Vagina (tissue), 2 donors: ENCODE data around the gene GALNT12. TPM values are rescaled to one million over a fixed set of nuclear protein-coding genes. Genes with fewer than 3 reads are reported as not detected.

Source experiments
- DNase-seq, 2 donors: peaks; one replicate each; pipeline ENCODE4 v3.0.0-alpha.2; 2017; ENCODE audit errors: extremely low spot score in 2 of 2
- H3K27ac ChIP-seq: fragments of 200-600 bp; sonication (generic); one replicate; pipeline ENCODE4 v1.5.1; 2019
- H3K27me3 ChIP-seq: fragments of 200-600 bp; sonication (generic); one replicate; pipeline ENCODE4 v1.5.1; 2019
- H3K36me3 ChIP-seq, 2 donors: fragments of 200-600 bp; sonication (generic); one replicate each; pipeline ENCODE4 v1.5.1; 2017 to 2019
- H3K4me1 ChIP-seq: fragments of 200-600 bp; sonication (generic); one replicate; pipeline ENCODE4 v1.5.1; 2019
- H3K4me3 ChIP-seq, 2 donors: fragments of 200-600 bp; sonication (generic); 1 replicate in 1 of 2; 2 replicates in 1 of 2; pipeline ENCODE4 v1.5.1; 2016 to 2019
- H3K9me3 ChIP-seq: fragments of 200-600 bp; sonication (generic); one replicate; pipeline ENCODE4 v1.5.1; 2019
- CTCF ChIP-seq, 3 experiments: fragments of 450-650 bp in 2 of 3; fragments of 200-600 bp in 1 of 3; sonication (generic) in 1 of 3; IDR thresholded peaks; one replicate each; pipeline ENCODE4 v1.5.1; 2017 to 2019; ENCODE audit warnings: antibody characterized with exemption in 3 of 3, mild to moderate bottlenecking in 2 of 3, moderate library complexity in 2 of 3
- POLR2A ChIP-seq, 2 donors: fragments of 450-650 bp; IDR thresholded peaks; one replicate each; pipeline ENCODE4 v1.6.1; 2017; ENCODE audit warnings: antibody characterized with exemption in 2 of 2, mild to moderate bottlenecking in 2 of 2, moderate library complexity in 2 of 2
- POLR2AphosphoS5 ChIP-seq, 2 donors: sonication (generic); formaldehyde crosslinking; IDR thresholded peaks; one replicate each; pipeline ENCODE4 v1.9.0; 2017; ENCODE audit warnings: antibody characterized with exemption in 2 of 2, mild to moderate bottlenecking in 2 of 2, low read depth in 1 of 2; ENCODE audit not compliant: insufficient read depth in 1 of 2
- intact Hi-C: fragments of 100-400 bp; cut with DNase I; formaldehyde crosslinking; loops from one replicate; pipeline ENCODE4 v1.15.1; 2023
- total RNA-seq: library from RNA; depleted of rRNA; stranded (reverse); fragments of >200 nt; gene quantifications from one replicate; pipeline ENCODE4 v1.2.3, GENCODE V29; 2016

Gene GALNT12
- total RNA-seq, 1 donor from 2014 or later, result 5.4 TPM

GRCh38 chr9:98888801-98889421 lies 81.4 kb downstream of the GALNT12 start:
- Histone ChIP-seq H3K27me3 (no peaks in the 10 kb centered on the region), H3K9me3 (no peaks in the 10 kb centered on the region), H3K27ac (peak overlapping the region; percentile 46), H3K4me1 (peaks cover 5% of the 10 kb centered on the region), H3K36me3 (no peaks in the 10 kb centered on the region), H3K4me3 (no peak overlapping the region)
- no peak for DNase-seq
- TF ChIP-seq POLR2AphosphoS5 (IDR thresholded peaks at IDR 0.05; ENCODE audit: insufficient read depth in 1 of 2, low read depth in 1 of 2) (no peak), CTCF (IDR thresholded peaks at IDR 0.05) (no peak), POLR2A (IDR thresholded peaks at IDR 0.05) (no peak)
- intact Hi-C loops, result no loop called here

DNA sequence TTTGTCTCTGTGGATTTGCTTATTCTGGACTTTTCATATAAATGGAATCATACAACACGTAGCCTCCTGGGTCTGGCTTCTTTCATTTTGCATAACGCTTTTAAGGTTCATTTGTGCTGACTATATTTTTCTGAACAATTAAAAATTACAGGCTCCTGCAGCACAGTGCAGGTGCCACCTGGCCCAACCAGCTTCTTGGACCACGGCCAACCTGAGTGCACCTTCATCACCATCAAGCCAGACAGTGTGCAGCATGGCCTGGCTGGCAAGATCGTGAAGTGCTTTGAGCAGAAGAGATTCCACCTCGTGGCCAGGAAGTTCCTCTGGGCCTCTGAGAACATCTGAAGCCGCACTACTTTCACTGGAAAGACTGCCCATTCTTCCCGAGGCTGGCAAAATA lies 82.8 kb downstream of the GALNT12 start:
- H3K27ac ChIP-seq, result no peak overlapping the region
- peaks cover 5% of the 10 kb centered on the region for H3K4me1 ChIP-seq
- intact Hi-C loops, result no loop called here
- H3K36me3 ChIP-seq, result no peaks in the 10 kb centered on the region
- no peak overlapping the region for H3K4me3 ChIP-seq
- no peaks in the 10 kb centered on the region for H3K27me3 ChIP-seq
- DNase-seq, result no peak
- TF ChIP-seq POLR2A (IDR thresholded peaks at IDR 0.05), result no peak
- TF ChIP-seq POLR2AphosphoS5 (IDR thresholded peaks at IDR 0.05; ENCODE audit: insufficient read depth in 1 of 2, low read depth in 1 of 2), result no peak
- no peak for TF ChIP-seq CTCF (IDR thresholded peaks at IDR 0.05)
- H3K9me3 ChIP-seq, result no peaks in the 10 kb centered on the region

- Histone ChIP-seq H3K4me3 (no peak overlapping the region), H3K36me3 (no peaks in the 10 kb centered on the region), H3K27ac (no peak overlapping the region), H3K27me3 (no peaks in the 10 kb centered on the region), H3K9me3 (no peaks in the 10 kb centered on the region), H3K4me1 (peaks cover 5% of the 10 kb centered on the region)
- no peak for DNase-seq
- intact Hi-C loops, result no loop called here
- TF ChIP-seq POLR2AphosphoS5 (IDR thresholded peaks at IDR 0.05; ENCODE audit: insufficient read depth in 1 of 2, low read depth in 1 of 2) (no peak), POLR2A (IDR thresholded peaks at IDR 0.05) (no peak), CTCF (IDR thresholded peaks at IDR 0.05) (no peak)
Measured at GRCh38 chr9:98892288-98892687, 84.8 kb downstream of the GALNT12 start.

GRCh38 chr9:98892690-98893089 lies 85.2 kb downstream of the GALNT12 start:
- Histone ChIP-seq H3K4me1 (peaks cover 5% of the 10 kb centered on the region), H3K9me3 (no peaks in the 10 kb centered on the region), H3K36me3 (no peaks in the 10 kb centered on the region), H3K27me3 (no peaks in the 10 kb centered on the region), H3K4me3 (no peak overlapping the region), H3K27ac (no peak overlapping the region)
- TF ChIP-seq POLR2AphosphoS5 (IDR thresholded peaks at IDR 0.05; ENCODE audit: insufficient read depth in 1 of 2, low read depth in 1 of 2), result no peak
- TF ChIP-seq POLR2A (IDR thresholded peaks at IDR 0.05), result no peak
- TF ChIP-seq CTCF (IDR thresholded peaks at IDR 0.05), result no peak
- no peak for DNase-seq
- intact Hi-C loops, result no loop called here

- Histone ChIP-seq H3K27me3 (no peaks in the 10 kb centered on the region), H3K4me1 (peaks cover 2% of the 10 kb centered on the region), H3K36me3 (no peaks in the 10 kb centered on the region), H3K4me3 (no peak overlapping the region), H3K9me3 (no peaks in the 10 kb centered on the region), H3K27ac (no peak overlapping the region)
- TF ChIP-seq POLR2AphosphoS5 (IDR thresholded peaks at IDR 0.05; ENCODE audit: insufficient read depth in 1 of 2, low read depth in 1 of 2), result no peak
- no peak for TF ChIP-seq POLR2A (IDR thresholded peaks at IDR 0.05)
- no peak for TF ChIP-seq CTCF (IDR thresholded peaks at IDR 0.05)
- no peak for DNase-seq
- intact Hi-C loops, result no loop called here
Measured at GRCh38 chr9:98894171-98894570, 86.7 kb downstream of the GALNT12 start.
